Ishikawa (cell line): ENCODE results near the gene PDGFB.

Experiments
- CEBPB ChIP-seq: IDR thresholded peaks from 2 replicates; pipeline ENCODE4 v1.6.1; 2012
- CREB1 ChIP-seq: IDR thresholded peaks from 2 replicates; pipeline ENCODE4 v1.6.1; 2012; ENCODE audit warnings: low read depth
- EGR1 ChIP-seq: IDR thresholded peaks from 2 replicates; pipeline ENCODE4 v1.6.1; 2012
- EP300 ChIP-seq: IDR thresholded peaks from 2 replicates; pipeline ENCODE4 v1.6.1; 2012; ENCODE audit warnings: borderline replicate concordance
- FOXM1 ChIP-seq: IDR thresholded peaks from 2 replicates; pipeline ENCODE4 v1.6.1; 2012; ENCODE audit warnings: low read depth, borderline replicate concordance
- NFIC ChIP-seq: IDR thresholded peaks from 2 replicates; pipeline ENCODE4 v1.6.1; 2012
- RAD21 ChIP-seq: IDR thresholded peaks from 2 replicates; pipeline ENCODE4 v1.6.1; 2012; ENCODE audit warnings: low read depth
- TAF1 ChIP-seq: IDR thresholded peaks from 2 replicates; pipeline ENCODE4 v1.6.1; 2012; ENCODE audit warnings: low read depth, mild to moderate bottlenecking
- TCF12 ChIP-seq: IDR thresholded peaks from 2 replicates; pipeline ENCODE4 v1.6.1; 2012; ENCODE audit warnings: low read depth
- TEAD4 ChIP-seq: IDR thresholded peaks from 2 replicates; pipeline ENCODE4 v1.6.1; 2012
- USF1 ChIP-seq: IDR thresholded peaks from 2 replicates; pipeline ENCODE4 v1.6.1; 2012
- YY1 ChIP-seq: IDR thresholded peaks from 2 replicates; pipeline ENCODE4 v1.6.1; 2012; ENCODE audit warnings: low read depth
- ZBTB7A ChIP-seq: IDR thresholded peaks from 2 replicates; pipeline ENCODE4 v1.6.1; 2012; ENCODE audit warnings: low read depth
- TF ChIP-seq, protein P1 (sequence below): IDR thresholded peaks from 2 replicates; pipeline ENCODE4 v1.6.1; 2012; ENCODE audit warnings: low read depth, mild to moderate bottlenecking
- TF ChIP-seq, protein P2 (sequence below): IDR thresholded peaks from 2 replicates; pipeline ENCODE4 v1.6.1; 2012

Gene PDGFB

DNA sequence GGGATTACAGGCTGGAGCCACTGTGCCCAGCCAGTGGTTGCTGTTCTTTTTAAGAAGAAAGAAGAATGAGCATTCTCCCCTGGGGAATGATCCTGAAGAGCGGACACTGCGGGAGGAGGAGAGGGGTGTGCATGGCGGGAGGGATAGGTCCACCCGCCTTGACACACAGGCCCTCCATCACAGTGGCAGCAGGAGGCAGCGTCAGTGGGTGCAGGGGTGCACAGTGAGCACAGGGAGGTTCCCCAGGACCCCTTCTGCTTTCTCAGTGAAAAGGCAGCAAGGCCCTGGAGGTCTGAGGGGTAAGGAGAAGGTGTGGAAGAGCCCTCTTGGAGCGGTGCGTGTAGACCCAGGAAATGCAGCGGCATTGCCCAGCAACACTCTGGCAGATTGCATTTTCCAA, 63.4 kb downstream of the PDGFB start:
- no peak for TF ChIP-seq USF1
- TF ChIP-seq TCF12: no peak
- TF ChIP-seq FOXM1: no peak
- no peak for TF ChIP-seq EGR1
- TF ChIP-seq EP300: no peak
- TF ChIP-seq, protein P1, sequence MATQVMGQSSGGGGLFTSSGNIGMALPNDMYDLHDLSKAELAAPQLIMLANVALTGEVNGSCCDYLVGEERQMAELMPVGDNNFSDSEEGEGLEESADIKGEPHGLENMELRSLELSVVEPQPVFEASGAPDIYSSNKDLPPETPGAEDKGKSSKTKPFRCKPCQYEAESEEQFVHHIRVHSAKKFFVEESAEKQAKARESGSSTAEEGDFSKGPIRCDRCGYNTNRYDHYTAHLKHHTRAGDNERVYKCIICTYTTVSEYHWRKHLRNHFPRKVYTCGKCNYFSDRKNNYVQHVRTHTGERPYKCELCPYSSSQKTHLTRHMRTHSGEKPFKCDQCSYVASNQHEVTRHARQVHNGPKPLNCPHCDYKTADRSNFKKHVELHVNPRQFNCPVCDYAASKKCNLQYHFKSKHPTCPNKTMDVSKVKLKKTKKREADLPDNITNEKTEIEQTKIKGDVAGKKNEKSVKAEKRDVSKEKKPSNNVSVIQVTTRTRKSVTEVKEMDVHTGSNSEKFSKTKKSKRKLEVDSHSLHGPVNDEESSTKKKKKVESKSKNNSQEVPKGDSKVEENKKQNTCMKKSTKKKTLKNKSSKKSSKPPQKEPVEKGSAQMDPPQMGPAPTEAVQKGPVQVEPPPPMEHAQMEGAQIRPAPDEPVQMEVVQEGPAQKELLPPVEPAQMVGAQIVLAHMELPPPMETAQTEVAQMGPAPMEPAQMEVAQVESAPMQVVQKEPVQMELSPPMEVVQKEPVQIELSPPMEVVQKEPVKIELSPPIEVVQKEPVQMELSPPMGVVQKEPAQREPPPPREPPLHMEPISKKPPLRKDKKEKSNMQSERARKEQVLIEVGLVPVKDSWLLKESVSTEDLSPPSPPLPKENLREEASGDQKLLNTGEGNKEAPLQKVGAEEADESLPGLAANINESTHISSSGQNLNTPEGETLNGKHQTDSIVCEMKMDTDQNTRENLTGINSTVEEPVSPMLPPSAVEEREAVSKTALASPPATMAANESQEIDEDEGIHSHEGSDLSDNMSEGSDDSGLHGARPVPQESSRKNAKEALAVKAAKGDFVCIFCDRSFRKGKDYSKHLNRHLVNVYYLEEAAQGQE: no peak
- no peak for TF ChIP-seq NFIC
- TF ChIP-seq ZBTB7A: no peak
- no peak for TF ChIP-seq TAF1
- TF ChIP-seq YY1: no peak
- no peak for TF ChIP-seq RAD21
- TF ChIP-seq, protein P2, sequence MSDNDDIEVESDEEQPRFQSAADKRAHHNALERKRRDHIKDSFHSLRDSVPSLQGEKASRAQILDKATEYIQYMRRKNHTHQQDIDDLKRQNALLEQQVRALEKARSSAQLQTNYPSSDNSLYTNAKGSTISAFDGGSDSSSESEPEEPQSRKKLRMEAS: no peak

- TF ChIP-seq ZBTB7A: no peak
These were observed 64.9 kb downstream of the PDGFB start for GRCh38 chr22:39179841-39180335.

- TF ChIP-seq FOXM1 (no peak), ZBTB7A (no peak), YY1 (no peak), EGR1 (no peak), NFIC (no peak), TEAD4 (no peak), EP300 (no peak), USF1 (no peak)
- TF ChIP-seq, protein P2: no peak
- TF ChIP-seq, protein P1: no peak
These were observed 65.4 kb downstream of the PDGFB start for GRCh38 chr22:39179401-39179827.

DNA sequence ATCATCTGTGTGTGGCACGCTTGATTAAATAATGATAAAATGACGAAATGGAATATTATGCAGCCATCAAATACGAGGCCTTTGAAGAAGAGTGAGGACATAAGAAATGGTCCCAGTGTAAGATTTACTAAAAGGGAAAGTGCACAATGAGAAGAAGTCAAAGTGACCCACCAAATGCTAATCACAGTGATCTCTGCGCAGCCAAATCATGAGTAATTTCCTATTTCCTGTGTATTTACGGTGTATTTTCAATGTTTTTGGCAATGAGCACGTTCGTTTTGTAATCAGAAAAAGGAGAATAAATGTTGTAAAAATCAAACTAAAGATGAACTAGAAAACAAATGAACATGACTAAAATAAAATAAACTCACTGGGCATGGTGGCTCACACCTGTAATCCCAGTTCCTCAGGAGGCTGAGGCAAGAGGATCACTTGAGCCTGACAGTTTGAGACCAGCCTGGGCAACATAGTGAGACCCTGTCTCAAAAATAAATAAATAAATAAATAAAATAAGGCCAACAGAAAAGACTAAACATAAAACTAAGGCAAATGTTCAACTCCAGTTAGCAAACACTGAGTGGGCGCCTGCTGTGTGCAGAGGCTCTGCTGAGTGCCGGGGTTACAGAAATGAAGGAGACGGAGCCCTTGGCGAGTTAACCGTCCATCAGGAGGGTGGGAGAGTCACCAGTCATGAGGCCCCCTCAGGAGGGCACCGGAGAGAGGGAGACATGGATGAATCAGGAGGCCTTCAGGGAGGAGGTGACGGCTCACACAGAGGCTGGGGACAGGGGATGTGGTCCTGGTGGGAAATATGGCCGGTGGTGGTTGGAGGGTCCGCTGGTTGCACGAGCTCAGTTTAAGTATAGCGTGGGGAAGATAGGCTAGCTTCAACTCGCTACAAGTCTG, 66.3 kb downstream of the PDGFB start:
- TF ChIP-seq, protein P2: no peak
- no peak for TF ChIP-seq CEBPB
- no peak for TF ChIP-seq RAD21
- TF ChIP-seq CREB1: no peak
- TF ChIP-seq TEAD4: no peak
- TF ChIP-seq YY1: no peak
- no peak for TF ChIP-seq EP300
- TF ChIP-seq TAF1: no peak
- no peak for TF ChIP-seq FOXM1
- TF ChIP-seq TCF12: no peak
- no peak for TF ChIP-seq ZBTB7A
- TF ChIP-seq USF1: no peak
- TF ChIP-seq, protein P1: no peak
- no peak for TF ChIP-seq EGR1
- no peak for TF ChIP-seq NFIC
